ENCODE results near the gene BCLAF1. TPM values are rescaled to one million over a fixed set of nuclear protein-coding genes. Genes with fewer than 3 reads are reported as not detected.
A peak's percentile ranks its signal among the peaks of the same experiment; 100 is the strongest.

The BCLAF1 gene
- total and polyA plus RNA-seq, 9 of the 15 experiments (the other 6 are each of a cell fraction or from before 2014, with no cell fraction given) = 65.4 to 286 (median 165) TPM

- TF ChIP-seq ZNF184 (CRISPR knock-in tag; IDR thresholded peaks at IDR 0.05) (no peak), ZNF398 (CRISPR knock-in tag; IDR thresholded peaks at IDR 0.05) (no peak), ZNF12 (CRISPR knock-in tag; IDR thresholded peaks at IDR 0.05) (no peak; the same call in 1 of the 2 replicates), PHB2 (IDR thresholded peaks at IDR 0.05; ENCODE audit: low read depth) (no peak), SIX5 (IDR thresholded peaks at IDR 0.05; ENCODE audit: borderline replicate concordance in 1 of 2, insufficient read depth in 1 of 2, low read depth in 1 of 2, low read length in 2 of 2) (no peak), NFE2 (IDR thresholded peaks at IDR 0.05; ENCODE audit: low read depth) (no peak), CBFA2T2 (conservative IDR thresholded peaks at IDR 0.05) (no peak), GTF2E2 (tag; IDR thresholded peaks at IDR 0.05) (peak; percentile 99), HDAC3 (IDR thresholded peaks at IDR 0.05; ENCODE audit: borderline replicate concordance, partially characterized antibody) (no peak), ZFP36 (IDR thresholded peaks at IDR 0.05; ENCODE audit: low read depth, low read length, partially characterized antibody) (no peak), HDAC1 (IDR thresholded peaks at IDR 0.05) (peak in 1 of 2 experiments; percentile 36; a peak in 2 of 4 replicates), CCAR2 (IDR thresholded peaks at IDR 0.05; ENCODE audit: low read depth, low read length) (no peak), BRCA1 (IDR thresholded peaks at IDR 0.05) (no peak), BRCA1 (CRISPR knock-in tag; IDR thresholded peaks at IDR 0.05) (no peak), TBL1XR1 (IDR thresholded peaks at IDR 0.05; ENCODE audit: low read length in 2 of 2) (peak; percentile 15 to 30; a peak in 1 of 4 replicates), ZBED1 (IDR thresholded peaks at IDR 0.05) (peak; percentile 72; the same call in 1 of the 2 replicates), ZKSCAN1 (IDR thresholded peaks at IDR 0.05; ENCODE audit: low read depth, low read length) (no peak), NKRF (IDR thresholded peaks at IDR 0.05; ENCODE audit: borderline replicate concordance) (peak; percentile 71), HNRNPUL1 (IDR thresholded peaks at IDR 0.05; ENCODE audit: low read length) (peak; percentile 62; the same call in 1 of the 2 replicates), ELK1 (CRISPR knock-in tag; IDR thresholded peaks at IDR 0.05) (no peak), TRIM28 (IDR thresholded peaks at IDR 0.05) (no peak), ZNF431 (CRISPR knock-in tag; IDR thresholded peaks at IDR 0.05) (peak; percentile 62), ZNF239 (CRISPR knock-in tag; IDR thresholded peaks at IDR 0.05) (peak; percentile 18; the same call in 1 of the 2 replicates), MCM2 (IDR thresholded peaks at IDR 0.05; ENCODE audit: low read depth) (no peak), ZNF561 (CRISPR knock-in tag; conservative IDR thresholded peaks at IDR 0.05) (no peak)
Measured at GRCh38 chr6:136289579-136290409, at the start of gene BCLAF1 (continued).
